Activated gamma-delta T cell (primary cell): ENCODE data around the gene SLC12A7.
"Not testable (repeated sequence)": the region's sequence is repeated elsewhere in the genome, so short reads cannot be mapped to it uniquely, and the experiment has no call there.

Experiments
- DNase-seq: peaks from one replicate; lab custom pipeline; 2025; lab: John Stamatoyannopoulos, UW

SLC12A7 gene

GRCh38 chr5:1109542-1110306, 2.1 kb downstream of the SLC12A7 start:
- no peak for DNase-seq

- DNase-seq, result no peak
Measured at GRCh38 chr5:1108865-1109174, 3.0 kb downstream of the SLC12A7 start.

- no peak for DNase-seq
Measured at GRCh38 chr5:1108023-1108864, 3.6 kb downstream of the SLC12A7 start.

GRCh38 chr5:1107167-1108022, 4.5 kb downstream of the SLC12A7 start:
- no peak for DNase-seq

- no peak for DNase-seq
Measured at GRCh38 chr5:1106385-1107166, 5.3 kb downstream of the SLC12A7 start.

GRCh38 chr5:1105350-1106265, 6.3 kb downstream of the SLC12A7 start:
- peak; percentile 23 for DNase-seq

GRCh38 chr5:1104327-1105006, 7.4 kb downstream of the SLC12A7 start:
- DNase-seq, result peak; percentile 20

- DNase-seq, result no peak
Measured at GRCh38 chr5:1103505-1104326, 8.1 kb downstream of the SLC12A7 start.

GRCh38 chr5:1103093-1103492, 8.8 kb downstream of the SLC12A7 start:
- no peak for DNase-seq

GRCh38 chr5:1101961-1102713, 9.7 kb downstream of the SLC12A7 start:
- no peak for DNase-seq

GRCh38 chr5:1100664-1101574, 10.9 kb downstream of the SLC12A7 start:
- DNase-seq, result no peak

GRCh38 chr5:1099926-1100663, 11.8 kb downstream of the SLC12A7 start:
- no peak for DNase-seq

- DNase-seq, result no peak
Measured at GRCh38 chr5:1098986-1099597, 12.8 kb downstream of the SLC12A7 start.

GRCh38 chr5:1097988-1098385, 13.9 kb downstream of the SLC12A7 start:
- not testable (repeated sequence) for DNase-seq

- no peak for DNase-seq
Measured at GRCh38 chr5:1097381-1097987, 14.4 kb downstream of the SLC12A7 start.

- DNase-seq, result no peak
Measured at GRCh38 chr5:1096838-1097237, 15.0 kb downstream of the SLC12A7 start.
